GM19397 (cell line): ENCODE data around the gene ESR1.
A peak's percentile ranks its signal among the peaks of the same experiment; 100 is the strongest.
"Not testable (repeated sequence)": the region's sequence is repeated elsewhere in the genome, so short reads cannot be mapped to it uniquely, and the experiment has no call there.

ENCODE experiments used
- ATAC-seq: cut with Tn5 transposase; IDR thresholded peaks from one replicate; pipeline ENCODE4 v1.9.1; 2021; ENCODE audit warnings: mild to moderate bottlenecking, moderate library complexity; ENCODE audit not compliant: unreplicated experiment

Gene ESR1

DNA sequence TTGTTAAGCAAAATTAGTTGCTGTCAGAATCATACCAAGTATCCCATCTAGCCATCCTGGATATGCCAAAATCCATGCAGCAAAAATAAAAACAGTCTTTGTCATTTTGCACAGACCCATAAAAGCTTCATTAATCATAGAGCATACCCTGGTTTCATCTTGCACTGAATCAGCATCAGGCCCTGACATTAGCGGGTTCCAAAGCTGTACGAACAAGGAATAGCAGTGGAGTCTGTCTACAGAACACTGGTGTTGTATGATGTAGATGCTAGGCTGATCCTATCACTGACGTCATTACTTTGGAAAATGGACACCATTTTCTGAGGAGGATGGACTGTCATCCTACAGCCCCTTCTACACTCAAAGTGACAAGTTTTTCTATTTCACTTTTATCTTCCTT lies 315.6 kb downstream of the ESR1 start:
- no peak for ATAC-seq

DNA sequence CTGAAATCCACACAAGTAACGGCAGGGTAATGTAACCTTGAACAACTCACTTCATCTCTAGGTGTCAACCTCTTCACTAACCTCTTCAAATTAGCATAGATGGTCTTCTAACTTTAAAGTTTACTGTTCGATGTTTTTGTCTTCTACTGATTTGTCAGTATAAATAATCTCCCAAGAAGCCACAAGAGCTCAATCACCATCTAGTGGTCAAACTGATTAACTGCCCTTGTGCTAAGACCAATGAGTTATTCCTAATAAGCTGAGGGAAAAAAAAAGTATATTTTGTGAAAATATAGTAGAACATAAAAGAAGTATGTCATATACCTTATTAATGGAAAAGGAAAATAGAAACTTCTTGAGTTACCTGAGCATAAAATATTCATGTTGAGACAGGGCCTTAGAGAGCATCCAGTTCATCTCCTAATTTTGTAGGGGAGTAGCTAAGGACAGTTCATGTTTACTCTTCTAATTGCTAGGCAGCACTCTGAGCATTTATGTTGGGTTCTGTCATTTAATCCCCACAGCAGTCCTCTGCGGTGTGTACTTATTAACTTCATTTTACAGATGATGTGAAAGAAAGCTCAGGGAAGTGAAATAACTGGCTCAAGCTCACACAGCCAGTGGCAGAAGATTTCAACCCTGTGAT lies 317.1 kb downstream of the ESR1 start:
- ATAC-seq, result no peak

DNA sequence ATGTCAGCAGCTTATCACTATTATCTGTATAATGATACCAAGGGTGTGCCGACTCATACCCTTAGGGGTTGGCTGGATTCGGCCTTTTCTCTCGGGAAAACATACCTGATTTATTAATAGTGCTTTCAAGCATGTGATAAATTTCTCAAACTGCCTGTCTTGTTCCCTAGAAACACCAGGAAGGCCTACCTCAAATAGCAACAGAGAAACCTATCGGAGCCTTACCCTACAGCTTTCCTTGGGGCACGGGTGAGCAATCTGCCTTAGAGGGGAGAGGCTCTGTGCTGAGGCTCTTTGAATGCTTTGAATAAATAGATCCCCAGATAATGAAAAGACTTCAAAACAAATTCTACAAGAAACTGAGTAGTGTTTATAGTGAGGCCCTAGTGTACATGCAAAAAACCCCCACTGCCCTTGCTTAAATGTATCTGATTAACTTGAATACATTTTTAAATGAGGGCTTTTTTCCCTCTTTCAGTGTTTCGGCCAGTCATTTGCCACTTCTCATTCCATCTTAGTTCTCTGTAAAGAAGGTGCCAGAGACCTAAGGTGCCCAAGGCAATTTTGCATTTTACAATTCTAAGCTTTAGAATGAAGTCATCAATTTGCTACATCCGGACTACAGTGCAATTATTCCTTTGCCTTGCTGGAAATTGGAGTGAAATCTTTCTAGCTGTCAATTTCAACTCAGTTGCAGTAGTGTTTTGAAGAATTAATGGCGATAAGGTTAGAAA lies 320.1 kb downstream of the ESR1 start:
- no peak for ATAC-seq

DNA sequence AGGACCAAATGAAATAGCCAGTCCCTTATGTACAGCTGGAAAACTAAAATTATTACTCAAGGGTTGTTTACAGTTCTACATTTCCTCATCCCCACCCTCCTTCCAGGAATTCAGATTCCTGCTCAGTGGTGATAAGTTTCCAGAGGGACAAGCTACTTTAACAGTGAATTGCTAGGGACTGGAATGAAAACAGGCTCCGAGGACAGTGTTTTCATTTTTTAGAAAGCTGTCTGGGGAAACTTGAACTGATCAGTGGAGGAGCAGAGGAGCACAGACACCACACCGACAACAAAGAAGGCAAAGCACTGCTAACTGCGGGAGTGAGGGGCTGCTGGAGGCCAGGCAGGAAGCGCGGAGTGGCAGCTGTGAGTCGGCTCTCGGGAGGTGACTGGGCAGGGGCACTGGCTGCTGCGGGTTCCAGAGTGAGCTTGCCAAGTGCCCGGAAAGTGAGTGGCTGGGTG lies 322.2 kb downstream of the ESR1 start:
- no peak for ATAC-seq

DNA sequence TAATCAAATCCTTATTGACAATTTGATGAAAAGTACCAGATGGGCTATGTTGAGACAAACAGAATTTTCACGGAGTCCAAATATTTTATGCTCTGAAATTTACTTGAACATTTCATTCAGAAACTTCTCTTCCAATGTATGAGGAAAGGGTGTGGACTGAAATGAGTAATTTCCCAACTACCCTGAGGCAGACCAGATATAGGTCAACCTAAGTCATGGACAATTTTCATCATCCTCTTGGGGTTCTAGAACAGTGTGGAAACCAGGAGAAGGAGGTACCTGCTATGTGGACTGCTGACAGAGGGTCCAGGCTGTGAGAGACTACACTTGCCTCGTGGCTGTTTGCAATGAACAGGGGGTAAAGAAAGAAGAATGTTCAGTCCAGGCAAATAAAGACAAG lies 323.0 kb downstream of the ESR1 start:
- ATAC-seq, result no peak

DNA sequence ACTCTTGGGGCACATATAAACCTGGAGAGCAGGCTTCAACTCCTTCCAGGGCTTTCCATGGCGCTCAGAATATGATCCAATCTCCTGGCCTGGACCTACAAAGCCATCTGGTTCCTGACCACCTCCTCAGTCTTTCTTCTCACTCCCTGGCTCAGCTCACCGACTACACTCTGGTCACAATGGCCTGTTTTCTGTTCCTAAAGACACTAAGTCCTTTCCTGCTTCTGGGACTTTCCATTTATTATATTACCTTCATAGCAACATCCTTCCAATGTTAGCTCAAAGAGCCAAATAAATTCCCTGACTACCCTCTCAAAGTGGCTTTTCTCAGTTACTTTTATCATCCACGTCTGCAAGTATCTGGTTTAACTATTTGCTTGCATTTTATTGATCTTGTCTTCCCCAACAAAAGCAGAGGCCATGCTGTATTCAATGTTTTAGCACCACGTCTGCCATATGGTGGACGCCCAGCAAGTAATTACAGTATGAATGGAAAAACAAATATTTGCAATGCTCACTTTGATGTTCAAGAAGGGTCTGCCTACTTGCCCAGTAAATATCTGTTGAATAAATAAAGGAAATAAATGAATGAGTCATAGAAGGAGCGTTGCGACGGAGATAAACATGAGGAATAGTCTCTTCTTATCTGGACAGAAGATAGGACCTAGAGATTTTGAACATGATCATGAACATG lies 328.4 kb downstream of the ESR1 start:
- no peak for ATAC-seq

DNA sequence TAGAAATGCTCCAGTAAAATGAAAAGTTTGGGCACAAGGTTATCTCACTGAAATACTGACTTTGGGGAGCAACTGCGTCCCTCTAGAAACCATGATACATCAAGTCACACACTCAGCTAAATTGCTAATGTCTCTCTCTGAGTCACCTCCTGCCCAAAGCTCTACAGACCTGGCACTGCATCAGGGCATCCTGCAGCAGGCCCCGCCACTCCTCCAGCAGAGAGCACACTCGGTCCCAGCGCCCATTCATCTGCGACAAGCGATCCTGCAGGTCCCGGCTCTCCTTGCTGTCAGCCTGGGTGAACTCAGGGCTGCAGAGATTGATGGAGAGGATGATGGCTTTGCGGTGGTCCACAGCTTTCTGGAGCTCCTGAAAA lies 329.0 kb downstream of the ESR1 start:
- no peak for ATAC-seq

DNA sequence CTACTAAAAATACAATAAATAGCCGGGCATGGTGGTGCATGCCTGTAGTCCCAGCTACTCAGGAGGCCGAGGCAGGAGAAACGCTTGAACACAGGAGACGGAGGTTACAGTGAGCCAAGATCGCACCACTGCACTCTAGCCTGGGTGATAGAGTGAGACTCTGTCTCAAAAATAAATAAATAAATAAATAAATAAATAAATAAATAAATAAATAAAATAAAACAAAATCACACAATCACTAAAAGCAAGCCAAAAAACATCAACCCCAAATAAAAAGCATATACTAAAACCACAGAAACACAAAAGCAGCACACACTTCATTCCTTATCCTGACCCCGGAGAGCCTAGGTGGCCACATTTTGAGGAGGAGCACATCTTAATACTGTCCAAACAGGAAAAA lies 330.9 kb downstream of the ESR1 start:
- not testable (repeated sequence) for ATAC-seq

DNA sequence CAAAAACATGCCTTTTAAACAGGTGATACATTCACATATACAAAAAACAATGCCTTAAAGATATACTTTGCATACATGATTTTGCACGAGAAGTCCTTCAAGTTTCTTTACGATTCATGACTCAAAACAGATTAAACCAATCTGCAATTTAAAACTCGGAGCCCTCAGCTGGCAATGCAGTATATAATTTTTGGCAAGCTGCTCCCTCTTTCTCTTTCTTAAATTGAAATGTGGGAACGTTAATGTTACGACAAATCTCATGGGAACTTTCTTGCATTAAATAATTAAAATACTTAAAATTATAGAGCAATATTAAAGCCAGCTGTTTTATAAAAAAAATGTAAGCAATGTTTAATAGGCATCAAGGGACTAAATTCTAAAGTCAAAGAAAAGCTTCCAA lies 334.6 kb downstream of the ESR1 start:
- ATAC-seq, result no peak

DNA sequence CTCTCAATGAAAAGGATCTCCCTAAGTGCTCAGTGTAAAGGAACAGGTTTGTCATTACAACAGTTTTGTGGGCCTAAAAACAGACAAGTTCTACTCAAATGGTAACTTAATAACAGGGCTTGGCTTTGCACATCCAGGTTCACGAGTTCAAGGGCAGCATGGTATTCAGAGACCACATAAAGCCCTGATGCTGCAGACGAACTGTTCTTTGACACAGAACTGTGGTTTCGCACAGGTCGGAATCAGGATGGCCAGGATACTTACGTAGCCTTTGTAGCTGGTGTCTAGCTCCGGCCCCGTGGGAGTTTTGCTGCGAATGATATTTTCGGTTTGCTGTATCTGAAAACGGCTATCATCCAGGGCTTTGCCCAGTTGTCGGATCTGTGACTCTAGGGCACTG lies 335.9 kb downstream of the ESR1 start:
- no peak for ATAC-seq

DNA sequence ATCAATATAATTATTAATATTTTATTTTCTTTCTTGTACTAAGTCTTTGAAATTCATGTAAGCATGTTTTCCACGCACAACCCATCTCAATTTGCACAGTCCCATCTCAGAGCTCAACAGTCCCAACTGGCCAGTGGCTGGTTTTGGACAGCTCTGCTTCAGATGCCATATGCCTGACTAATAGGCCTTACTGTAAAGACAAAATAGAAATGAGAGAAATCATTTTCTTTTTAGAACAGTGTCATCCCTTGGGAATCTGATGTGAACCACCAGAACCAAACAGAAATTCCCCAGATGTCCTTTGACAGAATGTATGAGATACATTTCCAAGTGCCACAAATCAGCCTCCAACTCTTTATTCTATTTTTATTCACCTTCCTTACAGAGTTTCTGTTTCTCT lies 338.9 kb downstream of the ESR1 start:
- no peak for ATAC-seq

DNA sequence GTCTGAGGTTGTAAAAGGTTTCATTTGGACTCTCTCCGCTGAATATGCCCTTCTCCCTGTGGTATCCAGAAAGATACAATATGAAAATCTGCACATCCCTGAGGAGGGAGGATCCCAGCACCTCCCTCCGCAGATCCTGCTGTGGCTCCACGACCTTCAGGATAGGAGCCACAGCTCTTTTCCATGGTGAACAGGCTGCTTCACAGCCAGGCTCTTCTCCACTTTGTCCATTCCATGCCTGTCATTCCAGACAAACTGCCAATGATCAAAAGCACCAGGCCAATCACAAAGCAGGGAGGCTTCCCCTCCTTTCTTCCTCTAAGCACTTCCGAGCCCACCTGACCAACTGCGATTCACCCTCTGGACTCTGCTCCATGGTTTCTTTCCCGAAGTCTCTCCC lies 339.8 kb downstream of the ESR1 start:
- ATAC-seq, result no peak

DNA sequence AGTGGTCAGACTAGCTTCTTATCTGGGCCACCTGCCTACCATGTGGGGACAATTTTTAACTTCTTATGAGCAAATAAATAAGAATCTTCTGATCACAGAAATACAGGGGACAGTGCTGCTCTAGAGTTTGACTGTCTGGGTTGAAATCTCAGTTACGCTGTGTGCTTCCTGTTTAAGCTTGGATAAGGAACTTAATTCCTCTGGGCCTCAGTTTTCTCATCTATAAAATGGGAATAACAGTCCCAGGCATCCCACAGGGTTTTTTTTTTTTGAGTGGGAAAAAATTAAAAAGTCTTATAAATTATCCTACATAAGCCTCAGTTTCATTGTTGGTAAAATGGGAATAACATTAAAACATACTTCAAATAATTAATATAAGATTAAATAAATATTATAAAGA lies 340.9 kb downstream of the ESR1 start:
- ATAC-seq, result no peak

DNA sequence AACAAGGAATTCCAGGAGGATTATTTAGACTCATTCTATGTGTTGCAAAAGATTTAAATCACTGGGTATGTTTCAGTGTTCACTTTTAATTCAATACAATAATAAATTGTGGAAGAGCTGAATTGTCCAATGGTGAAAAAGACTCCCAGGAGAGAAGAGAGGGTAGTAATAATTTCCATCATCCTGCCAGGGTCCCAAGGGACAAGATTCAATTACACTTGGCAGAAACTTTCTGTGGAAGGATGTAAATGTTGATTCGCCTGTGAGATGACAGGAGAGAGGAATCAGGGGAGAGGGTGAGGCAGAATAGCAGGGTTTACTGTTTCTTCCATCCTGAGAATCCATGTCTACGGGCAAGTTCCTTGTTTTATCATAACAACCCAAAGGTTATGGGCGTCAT lies 342.7 kb downstream of the ESR1 start:
- ATAC-seq, result no peak

DNA sequence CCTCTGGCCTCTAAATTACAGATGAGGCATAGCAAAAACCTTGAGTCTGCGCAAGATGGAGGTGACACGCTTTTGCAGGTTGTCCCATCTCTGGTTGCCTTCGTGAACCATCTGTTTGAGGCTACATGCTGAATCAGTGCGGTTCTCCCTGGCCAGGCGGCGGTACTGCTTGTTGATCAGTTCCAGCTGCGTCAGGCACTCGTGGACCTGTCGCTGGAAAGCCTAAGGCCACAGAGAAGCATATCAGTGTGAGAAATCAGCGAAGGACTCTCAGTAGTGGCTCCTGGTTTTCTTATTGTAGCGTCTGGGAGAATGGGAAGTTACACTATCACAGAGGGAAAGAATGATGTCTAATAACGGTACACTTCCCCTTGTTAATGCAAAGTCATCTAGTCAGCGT lies 344.4 kb downstream of the ESR1 start:
- no peak for ATAC-seq

DNA sequence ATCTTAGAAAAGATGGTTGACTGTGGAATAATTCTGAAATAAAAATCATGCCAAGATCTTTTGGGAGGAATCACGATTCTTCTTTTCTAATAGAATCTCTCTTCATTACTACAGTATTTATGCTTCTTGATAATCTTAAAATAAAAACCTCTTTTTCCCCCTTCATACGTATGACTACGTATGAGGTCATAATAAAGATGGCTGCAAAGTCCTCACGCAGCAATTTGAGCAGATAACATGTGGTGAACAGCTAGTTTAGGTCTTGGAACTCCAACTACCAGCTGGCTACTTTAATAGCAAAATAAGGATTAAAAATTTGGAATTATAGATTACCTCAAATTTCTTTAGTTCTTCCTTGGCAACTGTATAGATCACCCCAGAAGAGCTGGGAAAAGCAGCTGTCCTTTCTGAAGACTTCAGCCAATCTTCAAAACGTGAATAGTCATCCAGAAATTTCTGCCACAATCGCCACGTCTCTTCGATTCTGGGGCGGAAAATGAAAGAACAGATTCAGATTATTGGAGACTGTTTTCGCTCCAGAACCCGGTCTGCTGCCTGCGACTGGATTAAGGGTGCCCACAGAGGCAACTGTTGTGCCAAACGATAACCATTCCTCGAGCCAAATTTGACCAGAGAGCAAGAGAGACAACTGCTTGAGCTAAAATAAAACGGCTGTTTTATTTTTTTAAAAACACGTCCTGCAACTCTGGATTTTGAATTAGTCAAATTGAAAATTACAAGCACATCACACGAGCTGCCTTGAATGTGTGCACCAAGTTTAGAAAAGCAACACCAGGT lies 347.3 kb downstream of the ESR1 start:
- no peak for ATAC-seq

DNA sequence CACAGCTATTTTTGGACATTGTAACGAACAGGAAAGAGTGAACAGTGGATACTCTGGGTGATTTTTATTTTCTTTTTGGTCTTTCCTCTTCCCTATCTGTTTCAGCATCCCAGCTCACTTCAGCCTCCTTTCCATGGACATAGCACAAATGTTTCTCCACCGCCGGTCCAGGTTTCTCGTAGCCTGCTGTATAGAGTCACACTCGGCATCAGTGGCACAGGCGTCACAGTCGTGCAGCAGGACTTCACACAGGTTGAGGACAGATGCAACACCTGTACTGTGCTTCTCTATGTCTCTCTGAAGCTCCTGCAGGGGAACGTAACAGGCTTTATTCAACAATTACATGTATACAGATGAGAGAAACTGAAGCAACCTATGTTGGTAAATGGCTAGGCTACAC lies 348.3 kb downstream of the ESR1 start:
- ATAC-seq, result no peak

DNA sequence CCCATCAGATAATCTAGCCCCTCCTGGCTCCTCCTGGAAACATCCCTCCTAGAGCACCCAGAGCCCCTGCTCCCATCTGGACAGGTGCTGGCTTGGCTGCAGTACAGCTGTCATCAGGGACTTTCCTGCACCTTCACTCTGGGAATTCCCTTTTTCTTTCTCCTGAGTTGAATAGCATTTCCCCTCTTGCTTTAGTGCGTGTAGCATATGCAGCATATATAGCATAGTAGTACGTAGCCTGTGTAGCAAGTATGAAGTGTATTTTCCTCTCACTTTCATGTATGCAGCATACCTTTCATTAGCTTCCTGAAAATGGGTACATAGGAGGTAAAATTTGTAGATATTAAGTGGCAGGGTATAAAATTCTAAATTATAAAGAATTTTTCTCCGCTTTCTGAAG lies 352.9 kb downstream of the ESR1 start:
- ATAC-seq, result peak; percentile 96

DNA sequence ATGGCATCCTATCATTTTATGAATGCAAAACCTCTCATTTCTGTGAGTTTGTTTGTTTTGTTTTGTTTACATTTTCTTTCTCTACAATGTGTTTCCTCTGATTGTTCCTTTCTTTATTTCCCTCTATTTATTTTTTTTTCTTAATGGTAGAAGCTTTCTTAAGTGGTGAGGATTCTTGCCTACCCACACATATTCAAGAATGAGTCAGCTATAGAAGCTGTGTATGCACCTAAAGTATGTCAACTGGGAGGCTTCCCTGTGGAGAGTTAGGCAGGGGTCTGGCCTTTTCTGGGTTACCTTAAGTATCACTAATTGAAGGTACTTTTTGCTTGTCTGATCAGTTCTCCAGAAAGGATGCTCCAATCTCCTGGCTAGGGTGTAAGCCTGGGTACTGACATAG lies 354.0 kb downstream of the ESR1 start:
- ATAC-seq, result no peak

DNA sequence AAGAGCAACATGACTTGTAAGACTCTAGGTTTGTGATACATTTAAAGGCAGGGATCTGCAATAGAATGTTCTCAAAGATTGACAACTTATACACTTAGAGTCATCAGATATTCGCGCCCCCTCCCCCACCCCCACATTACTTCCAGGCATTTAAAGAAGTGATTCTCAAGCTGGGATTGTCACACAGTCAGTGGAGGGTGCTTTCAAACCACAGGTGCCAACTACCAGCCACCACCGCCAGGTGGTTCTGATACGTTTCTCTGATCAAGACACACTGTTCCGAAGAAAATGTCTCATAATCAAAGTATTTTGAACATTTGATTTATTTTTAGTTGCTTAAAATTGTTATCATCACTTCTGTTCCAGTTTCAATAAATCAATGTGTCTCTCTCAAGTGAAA lies 357.5 kb downstream of the ESR1 start:
- no peak for ATAC-seq

DNA sequence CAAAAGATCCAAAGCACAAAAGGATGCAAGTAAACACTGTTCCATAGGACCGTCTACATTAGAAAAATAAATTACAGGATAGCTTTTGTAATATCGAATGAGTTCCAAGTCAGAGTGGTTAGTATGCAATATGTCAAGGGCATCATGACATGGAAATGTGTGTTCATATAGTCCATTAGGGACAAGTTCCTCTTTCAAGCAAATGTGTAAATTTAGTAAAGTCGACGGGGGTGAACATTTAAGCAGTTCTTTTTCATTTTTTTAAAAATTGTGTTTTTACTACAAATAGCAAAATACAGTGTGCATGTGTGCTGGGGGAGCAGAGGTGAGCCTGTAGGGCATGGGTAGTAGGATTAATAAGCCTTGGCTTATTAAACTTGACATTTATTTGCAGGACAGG lies 359.0 kb downstream of the ESR1 start:
- no peak for ATAC-seq
